ENCODE data around the gene ZNF506.
"Not testable (repeated sequence)": the region's sequence is repeated elsewhere in the genome, so short reads cannot be mapped to it uniquely, and the experiment has no call there.

ZNF506 gene

GRCh38 chr19:19746286-19747213 is 75.0 kb downstream of the ZNF506 start:
- in situ Hi-C loops (cut with MboI; ENCODE audit: low sequenced_read_pairs): no loop called here

DNA sequence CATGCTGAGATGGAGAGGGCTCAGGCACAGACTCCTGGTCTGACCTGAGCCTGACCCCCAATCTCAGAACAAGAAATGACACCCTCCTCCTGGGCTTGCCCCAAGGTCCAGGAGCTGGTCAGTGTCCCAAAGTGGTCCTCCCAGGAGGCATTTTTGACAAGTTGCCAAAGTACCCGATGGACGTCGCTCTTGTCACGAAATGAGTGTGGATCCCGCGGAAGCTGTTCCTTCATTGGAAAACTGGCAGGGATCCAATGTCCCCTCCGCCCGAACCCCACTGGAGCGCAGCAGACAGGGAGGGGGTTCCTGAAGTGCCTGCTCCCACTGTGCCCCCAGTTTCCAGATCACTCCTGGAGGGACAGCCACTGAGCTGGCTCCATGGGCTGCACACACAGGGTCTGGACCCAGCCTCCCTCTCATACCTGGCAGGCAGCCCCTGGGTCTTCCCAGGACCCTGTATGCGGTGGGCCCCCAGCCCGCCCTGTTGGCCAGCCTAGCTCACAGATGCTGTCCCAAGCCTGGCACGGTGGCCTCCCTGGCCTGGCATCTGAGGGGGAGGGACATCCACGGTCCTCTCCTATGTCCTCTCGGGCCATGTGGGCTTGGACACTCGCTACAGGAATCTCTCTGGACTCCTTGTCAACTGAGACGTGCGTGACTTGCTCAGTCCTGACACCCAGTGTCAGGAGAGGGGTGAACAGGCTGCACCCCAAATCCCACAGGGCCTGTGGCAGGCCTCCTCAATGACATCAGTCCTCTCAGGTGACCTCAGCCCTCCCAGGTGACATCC is 75.9 kb downstream of the ZNF506 start:
- in situ Hi-C loops (cut with MboI; ENCODE audit: low sequenced_read_pairs): no loop called here

GRCh38 chr19:19744641-19745040 is 76.9 kb downstream of the ZNF506 start:
- in situ Hi-C loops (cut with MboI; ENCODE audit: low sequenced_read_pairs): no loop called here

DNA sequence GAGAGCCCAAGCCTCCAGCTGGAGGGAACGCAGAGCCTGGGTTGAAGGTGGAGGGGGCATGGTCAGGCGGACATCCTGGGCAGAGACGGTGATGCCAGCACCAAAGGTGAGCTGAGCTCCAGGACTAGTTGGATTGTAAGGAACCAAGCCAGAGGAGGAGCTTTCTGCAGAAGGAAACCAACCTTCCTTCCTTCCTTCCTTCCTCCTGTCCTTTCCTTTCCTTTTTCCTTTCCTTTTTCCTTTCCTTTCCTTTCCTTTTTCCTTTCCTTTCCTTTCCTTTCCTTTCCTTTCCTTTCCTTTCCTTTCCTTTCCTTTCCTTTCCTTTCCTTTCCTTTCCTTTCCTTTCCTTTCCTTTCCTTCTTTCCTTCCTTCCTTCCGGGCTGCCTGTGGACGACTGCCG is 77.6 kb downstream of the ZNF506 start:
- in situ Hi-C loops (cut with MboI; ENCODE audit: low sequenced_read_pairs): not testable (repeated sequence)

GRCh38 chr19:19743176-19743575 is 78.4 kb downstream of the ZNF506 start:
- in situ Hi-C loops (cut with MboI; ENCODE audit: low sequenced_read_pairs): no loop called here

- in situ Hi-C loops (cut with MboI; ENCODE audit: low sequenced_read_pairs): no loop called here
These were observed 78.8 kb downstream of the ZNF506 start for GRCh38 chr19:19742773-19743172.

Data from HL-60/S4 treated with retinoic acid at 250 ng/mL for 4 days and 3 days (cell line).